SK-N-SH (cell line): ENCODE results near the gene HDAC4. TPM values are rescaled to one million over a fixed set of nuclear protein-coding genes. Genes with fewer than 3 reads are reported as not detected.

Experiments
- CTCF ChIA-PET: fragments of 300-600, 350-600 bp; formaldehyde crosslinking; extraction: SDS; loops from one replicate; lab custom pipeline; 2021; lab: Yijun Ruan, JAX
- POLR2A ChIA-PET: fragments of 350-600 bp; sonication (Branson Sonifier 250); formaldehyde crosslinking; extraction: SDS; loops from one replicate; lab custom pipeline; 2020; ENCODE audit warnings: antibody characterized with exemption, inconsistent platforms; lab: Yijun Ruan, JAX
- DNase-seq: peaks from one replicate; pipeline ENCODE4 v3.0.0; 2012
- H2AFZ ChIP-seq: fragments of 200-600 bp; sonication (generic); 2 replicates; pipeline ENCODE4 v1.8.1; 2016; ENCODE audit warnings: antibody characterized with exemption, mild to moderate bottlenecking, low read depth
- H3F3A ChIP-seq: fragments of 200-600 bp; sonication (generic); replicated peaks from 2 replicates; pipeline ENCODE3; 2016; ENCODE audit warnings: antibody characterized with exemption, mild to moderate bottlenecking; ENCODE audit not compliant: insufficient read depth
- H3K27ac ChIP-seq, 2 experiments: fragments of 200-500 bp in 1 of 2; fragments of 200-600 bp in 1 of 2; sonication (Bioruptor generic) in 1 of 2; sonication (generic), shearing (Covaris generic) in 1 of 2; 2 replicates each; pipeline versions ENCODE4 v1.5.1 to v1.6.1; 2014 to 2016; ENCODE audit warnings: low read depth in 2 of 2, inconsistent platforms in 1 of 2, low read length in 1 of 2, mild to moderate bottlenecking in 1 of 2, mixed read lengths in 1 of 2
- H3K27me3 ChIP-seq: fragments of 200-600 bp; sonication (generic), shearing (Covaris generic); 2 replicates; pipeline ENCODE4 v1.6.1; 2016; ENCODE audit warnings: mixed run types; ENCODE audit not compliant: insufficient read depth
- H3K36me3 ChIP-seq, 2 experiments: fragments of 200-500 bp in 1 of 2; fragments of 200-600 bp in 1 of 2; sonication (Bioruptor generic) in 1 of 2; sonication (generic) in 1 of 2; replicated peaks in 1 of 2; 2 replicates each; pipeline versions ENCODE3 to v1.5.1; 2014 to 2016; ENCODE audit warnings: low read length in 1 of 2, mild to moderate bottlenecking in 1 of 2; ENCODE audit not compliant: insufficient read depth in 2 of 2, control insufficient read depth in 1 of 2
- H3K4me1 ChIP-seq, 2 experiments: fragments of 200-500 bp in 1 of 2; fragments of 200-600 bp in 1 of 2; sonication (Bioruptor generic) in 1 of 2; sonication (generic), shearing (Covaris generic) in 1 of 2; 2 replicates each; pipeline versions ENCODE4 v1.5.1 to v1.6.1; 2014 to 2016; ENCODE audit warnings: low read depth in 1 of 2, low read length in 1 of 2, mixed run types in 1 of 2; ENCODE audit not compliant: insufficient read depth in 2 of 2, control insufficient read depth in 1 of 2
- H3K4me2 ChIP-seq: fragments of 200-600 bp; sonication (generic), shearing (Covaris generic); 2 replicates; pipeline ENCODE4 v1.6.1; 2017; ENCODE audit warnings: mixed run types
- H3K4me3 ChIP-seq, 2 experiments: fragments of 200-500 bp in 1 of 2; fragments of 200-600 bp in 1 of 2; sonication (Bioruptor generic) in 1 of 2; sonication (generic), shearing (Covaris generic) in 1 of 2; 2 replicates each; pipeline versions ENCODE4 v1.5.1 to v1.8.1; 2014 to 2016; ENCODE audit warnings: low read depth in 2 of 2, inconsistent platforms in 1 of 2, low read length in 1 of 2, mild to moderate bottlenecking in 1 of 2, mixed read lengths in 1 of 2, moderate library complexity in 1 of 2
- H3K79me2 ChIP-seq: fragments of 200-600 bp; sonication (generic); 2 replicates; pipeline ENCODE4 v1.8.1; 2017; ENCODE audit warnings: mild to moderate bottlenecking; ENCODE audit not compliant: insufficient read depth
- H3K9ac ChIP-seq: fragments of 200-600 bp; sonication (generic); 2 replicates; pipeline ENCODE4 v1.6.1; 2017; ENCODE audit warnings: mixed run types
- H3K9me2 ChIP-seq: fragments of 200-600 bp; sonication (generic); 2 replicates; pipeline ENCODE4 v1.6.1; 2017; ENCODE audit warnings: mixed run types
- H3K9me3 ChIP-seq: fragments of 200-600 bp; sonication (generic); 2 replicates; pipeline ENCODE4 v1.6.1; 2017; ENCODE audit warnings: mixed run types, mild to moderate bottlenecking, moderate library complexity
- H4K20me1 ChIP-seq: fragments of 200-600 bp; sonication (generic); 2 replicates; pipeline ENCODE4 v1.6.1; 2017; ENCODE audit warnings: mild to moderate bottlenecking, mixed run types; ENCODE audit not compliant: insufficient read depth
- CTCF ChIP-seq: fragments of 200-600 bp; sonication (generic); IDR thresholded peaks from 2 replicates; pipeline ENCODE4 v1.6.1; 2017; ENCODE audit warnings: antibody characterized with exemption, mild to moderate bottlenecking, moderate library complexity
- ELF1 ChIP-seq: IDR thresholded peaks from 2 replicates; pipeline ENCODE4 v1.4.0; 2012
- NFIC ChIP-seq: IDR thresholded peaks from 2 replicates; pipeline ENCODE4 v1.4.0; 2012; ENCODE audit warnings: borderline replicate concordance
- NRF1 ChIP-seq: IDR thresholded peaks from 2 replicates; pipeline ENCODE4 v1.6.1; 2012; ENCODE audit warnings: low read depth, mild to moderate bottlenecking, low read length
- POLR2AphosphoS5 ChIP-seq: IDR thresholded peaks from 2 replicates; pipeline ENCODE4 v1.6.1; 2012; ENCODE audit warnings: low read depth, low read length
- RCOR1 ChIP-seq: fragments of 150-350 bp; IDR thresholded peaks from 2 replicates; pipeline ENCODE4 v1.6.1; 2017; ENCODE audit warnings: antibody characterized with exemption, low read length
- REST ChIP-seq: IDR thresholded peaks from 2 replicates; pipeline ENCODE4 v1.6.1; 2012; ENCODE audit warnings: mild to moderate bottlenecking, low read depth, low read length, moderate library complexity
- RFX5 ChIP-seq: IDR thresholded peaks from 2 replicates; pipeline ENCODE4 v1.6.1; 2012; ENCODE audit warnings: mild to moderate bottlenecking, improper control_type of control experiment, low read length
- RXRA ChIP-seq: IDR thresholded peaks from 2 replicates; pipeline ENCODE4 v1.4.0; 2012; ENCODE audit warnings: low read depth, mild to moderate bottlenecking, borderline replicate concordance
- TAF1 ChIP-seq: IDR thresholded peaks from 2 replicates; pipeline ENCODE4 v1.6.1; 2012; ENCODE audit warnings: low read depth, mild to moderate bottlenecking, low read length, moderate library complexity, borderline replicate concordance
- TCF12 ChIP-seq: IDR thresholded peaks from 2 replicates; pipeline ENCODE4 v1.4.0; 2012
- USF1 ChIP-seq: IDR thresholded peaks from 2 replicates; pipeline ENCODE4 v1.4.0; 2012; ENCODE audit warnings: low read depth, borderline replicate concordance
- USF2 ChIP-seq: fragments of 150-350 bp; IDR thresholded peaks from 2 replicates; pipeline ENCODE4 v1.6.1; 2017; ENCODE audit warnings: antibody characterized with exemption, low read length, low read depth, borderline replicate concordance
- YY1 ChIP-seq: IDR thresholded peaks from 2 replicates; pipeline ENCODE4 v1.4.0; 2012; ENCODE audit warnings: low read depth, mild to moderate bottlenecking
- ZBTB33 ChIP-seq: IDR thresholded peaks from 2 replicates; pipeline ENCODE4 v1.4.0; 2012; ENCODE audit warnings: low read depth, borderline replicate concordance
- WGBS: methylation state at CpG from one replicate; pipeline ENCODE4 v1.1.6; 2017; ENCODE audit warnings: low lambda C conversion rate; 5-methylcytosine and 5-hydroxymethylcytosine counted together
- polyA plus RNA-seq, 3 experiments: library from polyadenylated mRNA; depleted of rRNA; stranded (reverse); fragments of >200 nt; gene quantifications; 2 replicates each; pipeline ENCODE4 v1.2.3, GENCODE V29; 2012

HDAC4 gene
- polyA plus RNA-seq, 1 of the 3 experiments (the other 2 are of a cell fraction), result 5.5 TPM

DNA sequence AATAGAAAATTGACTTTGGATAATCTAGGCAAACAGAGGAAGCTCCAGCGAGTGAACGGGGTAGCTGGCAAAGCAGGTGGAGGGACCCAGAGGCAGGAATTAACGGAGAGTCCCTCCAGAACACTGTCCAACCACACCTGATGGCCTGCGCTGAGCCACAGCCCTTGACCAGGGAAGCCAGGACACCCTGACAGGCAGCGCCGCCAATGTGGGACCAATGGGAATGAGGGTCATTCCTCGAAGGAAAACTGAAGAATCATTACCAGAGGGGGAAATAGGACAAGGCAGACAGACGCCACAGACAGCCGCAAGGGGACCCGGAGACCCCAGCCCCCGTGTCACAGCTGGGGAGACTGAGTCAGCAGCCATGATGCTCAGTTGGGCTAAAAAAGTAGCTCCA, 40.8 kb downstream of the HDAC4 start:
- Histone ChIP-seq H3K79me2 (peaks cover 15% of the 10 kb centered on the region; the same call in 1 of the 2 replicates), H2AFZ (no peak overlapping the region), H3K4me2 (no peak overlapping the region), H3K27ac (no peak overlapping the region; a peak in 1 of 4 replicates), H3K9me2 (no peaks in the 10 kb centered on the region), H4K20me1 (no peaks in the 10 kb centered on the region), H3K4me3 (no peak overlapping the region), H3K36me3 (no peaks in the 10 kb centered on the region), H3K9ac (no peak overlapping the region)
- POLR2A ChIA-PET, result interaction anchor here (0.6 to 1.2 kb wide), 2 partner anchors 41 to 84 kb away, joined by 3 to 4 read pairs; partner anchors contain the start of gene HDAC4
- CTCF ChIA-PET, result interaction anchor here (0.9 to 1.8 kb wide), 3 partner anchors 10 to 216 kb away, joined by 3 to 4 read pairs (median 3); no protein-coding TSS in a partner anchor
- TF ChIP-seq REST (no peak), RCOR1 (no peak), RFX5 (no peak), ELF1 (no peak), USF2 (no peak), NFIC (no peak), TCF12 (no peak), POLR2AphosphoS5 (no peak)
- TF ChIP-seq, all 33 proteins: peak for 0
- 94% methylated on average over 11 of the region's 11 CpGs for WGBS
- Histone ChIP-seq H3K27me3 (no peaks in the 10 kb centered on the region), H3F3A (no peaks in the 10 kb centered on the region), H3K4me1 (peaks cover 0 to 22% of the 10 kb centered on the region in 2 experiments; a peak in 1 of 4 replicates), H3K9me3 (no peaks in the 10 kb centered on the region)
- DNase-seq, result no peak

- WGBS, result 93% methylated on average over 20 of the region's 20 CpGs
- peaks cover 15% of the 10 kb centered on the region; the same call in 1 of the 2 replicates for H3K79me2 ChIP-seq
- no peaks in the 10 kb centered on the region for H3K9me3 ChIP-seq
- no peaks in the 10 kb centered on the region for H3K36me3 ChIP-seq
- H3K4me2 ChIP-seq, result no peak overlapping the region
- CTCF ChIA-PET, result interaction anchor here (0.9 to 1.8 kb wide), 3 partner anchors 11 to 215 kb away, joined by 3 to 4 read pairs (median 3); no protein-coding TSS in a partner anchor
- no peaks in the 10 kb centered on the region for H3K27me3 ChIP-seq
- H3K4me1 ChIP-seq, result peaks cover 0 to 22% of the 10 kb centered on the region in 2 experiments; a peak in 1 of 4 replicates
- no peak for DNase-seq
- no peaks in the 10 kb centered on the region for H3K9me2 ChIP-seq
- no peaks in the 10 kb centered on the region for H3F3A ChIP-seq
- H3K4me3 ChIP-seq, result no peak overlapping the region
- no peaks in the 10 kb centered on the region for H4K20me1 ChIP-seq
- H3K9ac ChIP-seq, result no peak overlapping the region
- POLR2A ChIA-PET, result no interaction called here
- no peak overlapping the region for H2AFZ ChIP-seq
- no peak overlapping the region; a peak in 1 of 4 replicates for H3K27ac ChIP-seq
- TF ChIP-seq YY1, result no peak
- TF ChIP-seq RXRA, result no peak
- no peak for TF ChIP-seq NRF1
- no peak for TF ChIP-seq USF2
- no peak for TF ChIP-seq CTCF
- no peak for TF ChIP-seq TAF1
- no peak for TF ChIP-seq ZBTB33
- TF ChIP-seq USF1, result no peak
These were observed 41.5 kb downstream of the HDAC4 start for GRCh38 chr2:239359196-239359912.
